HepG2 (cell line): ENCODE measurements around the gene ADGRL2. TPM values are rescaled to one million over a fixed set of nuclear protein-coding genes. Genes with fewer than 3 reads are reported as not detected.

Source experiments
- ATAC-seq: fragments of 200-7000 bp; cut with Tn5 transposase; 3 replicates; pipeline ENCODE4 v1.9.1; 2020; ENCODE audit warnings: mild to moderate bottlenecking, moderate library complexity
- BruUV-seq: library from RNA; stranded (reverse); fragments of 400-500 nt; replicated peaks from 2 replicates; lab custom pipeline; 2021; lab: Mats Ljungman, UMichigan
- CTCF ChIA-PET: fragments of 300-600 bp; formaldehyde crosslinking; extraction: SDS; loops from one replicate; lab custom pipeline; 2021; ENCODE audit warnings: low total read pairs, inconsistent platforms, low intra/inter-chr PET ratio; lab: Yijun Ruan, JAX
- POLR2A ChIA-PET: fragments of 350-600 bp; sonication (Branson Sonifier 250); formaldehyde crosslinking; loops from one replicate; lab custom pipeline; 2020; ENCODE audit warnings: antibody characterized with exemption, inconsistent platforms; lab: Yijun Ruan, JAX
- DNase-seq: peaks from one replicate; pipeline ENCODE4 v3.0.0-alpha.2; 2015; ENCODE audit warnings: low spot score
- FAIRE-seq: peaks from 3 replicates; lab custom pipeline; 2011; peaks lifted over from hg19 to GRCh38; lab: Jason Lieb, UNC
- H2AFZ ChIP-seq: one replicate; pipeline ENCODE4 v1.6.1; 2011; ENCODE audit warnings: low read length, inconsistent platforms
- H3K27ac ChIP-seq: fragments of 300-600 bp; 3 replicates; pipeline ENCODE4 v1.8.0; 2011; ENCODE audit warnings: mixed run types, mild to moderate bottlenecking, mixed read lengths, low read length, inconsistent platforms; ENCODE audit not compliant: insufficient read depth; ENCODE audit errors: extremely low read length
- H3K27me3 ChIP-seq, 2 experiments: fragments of 200-600 bp in 1 of 2; 2 replicates in 1 of 2; 3 replicates in 1 of 2; pipeline versions ENCODE4 v1.6.0 to v1.8.0; 2011; ENCODE audit warnings: low read length in 2 of 2, mild to moderate bottlenecking in 2 of 2, moderate library complexity in 2 of 2, inconsistent platforms in 1 of 2; ENCODE audit not compliant: insufficient read depth in 2 of 2, control insufficient read depth in 1 of 2
- H3K36me3 ChIP-seq, 2 experiments: fragments of 200-600 bp in 1 of 2; replicated peaks in 1 of 2; 2 replicates in 1 of 2; 3 replicates in 1 of 2; pipeline versions ENCODE4 v1.5.1 to v1.8.0; 2011; ENCODE audit warnings: low read length in 2 of 2, inconsistent platforms in 1 of 2; ENCODE audit not compliant: insufficient read depth in 2 of 2, control insufficient read depth in 1 of 2
- H3K4me1 ChIP-seq: 2 replicates; pipeline ENCODE4 v1.5.1; 2012; ENCODE audit warnings: low read length, inconsistent platforms; ENCODE audit not compliant: insufficient read depth
- H3K4me2 ChIP-seq: 2 replicates; pipeline ENCODE4 v1.6.0; 2011; ENCODE audit warnings: low read depth, low read length, inconsistent platforms
- H3K4me3 ChIP-seq, 3 experiments: fragments of 200-600 bp in 1 of 3; sonication (generic), shearing (Covaris generic) in 1 of 3; replicated peaks in 1 of 3; 2 replicates each; pipeline ENCODE4 v1.5.1; 2011 to 2016; ENCODE audit warnings: low read length in 3 of 3, inconsistent platforms in 2 of 3, low read depth in 2 of 3, mild to moderate bottlenecking in 2 of 3, control low read depth in 1 of 3, mixed read lengths in 1 of 3; ENCODE audit not compliant: insufficient read depth in 1 of 3
- H3K79me2 ChIP-seq: one replicate; pipeline ENCODE4 v1.6.1; 2011; ENCODE audit warnings: low read length, inconsistent platforms; ENCODE audit not compliant: insufficient read depth
- H3K9ac ChIP-seq: 2 replicates; pipeline ENCODE4 v1.6.0; 2011; ENCODE audit warnings: mild to moderate bottlenecking, low read depth, low read length, inconsistent platforms; ENCODE audit not compliant: insufficient read depth
- H3K9me3 ChIP-seq: 2 replicates; pipeline ENCODE4 v1.5.1; 2012; ENCODE audit warnings: mild to moderate bottlenecking, low read length
- H4K20me1 ChIP-seq: 2 replicates; pipeline ENCODE4 v1.6.0; 2011; ENCODE audit warnings: inconsistent platforms, mild to moderate bottlenecking, low read length, moderate library complexity; ENCODE audit not compliant: insufficient read depth
- ATM ChIP-seq: fragments of 450-650 bp; IDR thresholded peaks from 2 replicates; pipeline ENCODE4 v1.7.1; 2017; ENCODE audit warnings: mild to moderate bottlenecking, borderline replicate concordance
- ZNF839 ChIP-seq: sonication (generic); formaldehyde crosslinking; IDR thresholded peaks from 2 replicates; pipeline ENCODE4 v1.4.0; 2020; ENCODE audit warnings: missing genetic modification reagents, mild to moderate bottlenecking, borderline replicate concordance
- WGBS: methylation state at CpG from one replicate; pipeline ENCODE4 v1.1.6; 2017; ENCODE audit warnings: low lambda C conversion rate; 5-methylcytosine and 5-hydroxymethylcytosine counted together
- in situ Hi-C: cut with HindIII; loops from 2 replicates; pipeline ENCODE4 v1.10.0; 2017; ENCODE audit warnings: low pct_unique_long_range_greater_than_20kb; ENCODE audit not compliant: extremely low pct_ligation_motif_present
- intact Hi-C: fragments of 100-400 bp; cut with micrococcal nuclease; formaldehyde crosslinking; loops from one replicate; pipeline ENCODE4 v1.10.0; 2022; ENCODE audit not compliant: unreplicated experiment
- polyA plus RNA-seq, 8 experiments: library from polyadenylated mRNA; depleted of rRNA in 3 of 8; stranded (reverse) in 7 of 8; unstranded in 1 of 8; fragments of >200 nt; fragmentation: Illumina TruSeq in 4 of 8; extraction: Trizol in 4 of 8; gene quantifications; 2 replicates each; pipeline versions ENCODE4 v1.2.1 to v1.2.3, GENCODE V29; 2011 to 2016; ENCODE audit warnings: low read depth in 4 of 8, missing spikeins in 1 of 8, mixed read lengths in 1 of 8; ENCODE audit not compliant: insufficient read depth in 1 of 8
- total RNA-seq, 5 experiments: library from RNA; depleted of rRNA; stranded (reverse); fragments of >200 nt; fragmentation: Illumina TruSeq; extraction: Trizol; gene quantifications; 2 replicates each; pipeline ENCODE4 v1.2.3, GENCODE V29; 2016; ENCODE audit warnings: low read depth in 1 of 5

Gene ADGRL2
- total and polyA plus RNA-seq, 2 of the 13 experiments (the other 11 are each of a cell fraction or from before 2014, with no cell fraction given), result 15.3 to 31.6 TPM

GRCh38 chr1:81921344-81921743 lies 120.6 kb downstream of the ADGRL2 start:
- no peak for FAIRE-seq
- ATAC-seq, result no peak
- BruUV-seq, result no TSS peak
- no peak for TF ChIP-seq ATM
- H3K4me2 ChIP-seq, result no peak overlapping the region
- 49% methylated on average over 4 of the region's 4 CpGs for WGBS
- in situ Hi-C loops (no loop called here), intact Hi-C loops (no loop called here)
- no peaks in the 10 kb centered on the region; a peak in 1 of 5 replicates for H3K27me3 ChIP-seq
- H3K4me1 ChIP-seq, result no peaks in the 10 kb centered on the region
- H3K9me3 ChIP-seq, result no peaks in the 10 kb centered on the region
- H3K9ac ChIP-seq, result no peak overlapping the region
- CTCF ChIA-PET, result no interaction called here
- no peak overlapping the region for H2AFZ ChIP-seq
- H3K4me3 ChIP-seq, result no peak overlapping the region
- POLR2A ChIA-PET, result no interaction called here
- H4K20me1 ChIP-seq, result no peaks in the 10 kb centered on the region
- no peaks in the 10 kb centered on the region for H3K79me2 ChIP-seq
- no peaks in the 10 kb centered on the region for H3K36me3 ChIP-seq
- H3K27ac ChIP-seq, result no peak overlapping the region
- no peak for DNase-seq

GRCh38 chr1:81921851-81922462 lies 121.2 kb downstream of the ADGRL2 start:
- no peak overlapping the region for H3K4me3 ChIP-seq
- no peak for ATAC-seq
- no peak for TF ChIP-seq ZNF839 (CRISPR knock-in tag)
- TF ChIP-seq, all 625 proteins: peak for 0
- Histone ChIP-seq H3K36me3 (no peaks in the 10 kb centered on the region), H3K4me1 (no peaks in the 10 kb centered on the region), H3K27ac (no peak overlapping the region), H4K20me1 (no peaks in the 10 kb centered on the region), H3K9me3 (no peaks in the 10 kb centered on the region), H3K9ac (no peak overlapping the region), H3K4me2 (no peak overlapping the region), H3K79me2 (no peaks in the 10 kb centered on the region), H3K27me3 (no peaks in the 10 kb centered on the region; a peak in 1 of 5 replicates), H2AFZ (no peak overlapping the region)
- no TSS peak for BruUV-seq
- POLR2A ChIA-PET, result no interaction called here
- DNase-seq (no peak), FAIRE-seq (no peak)
- 45% methylated on average over 5 of the region's 5 CpGs for WGBS
- CTCF ChIA-PET, result no interaction called here
- intact Hi-C loops (no loop called here), in situ Hi-C loops (no loop called here)
